Measurements from ENCODE around the gene TEX11. TPM values are rescaled to one million over a fixed set of nuclear protein-coding genes. Genes with fewer than 3 reads are reported as not detected.

Gene TEX11
- total RNA-seq, 8 experiments from 2014 or later: 0.10 to 0.14 TPM; not detected in 6

Other genes starting within 250 kb of the TEX11 start
- gene SLC7A3, start 22.4 kb upstream of the TEX11 start, total RNA-seq: 10 to 100 TPM in 4 of 8 experiments, 1 to 10 TPM in 2, not detected in 2; 1.7 to 28.9 (median 16.6) TPM
- gene SNX12, start 159.6 kb upstream of the TEX11 start, total RNA-seq: 10 to 100 TPM; 35.8 to 75.0 (median 45.6) TPM
- 10 to 100 TPM in 1 of 8 experiments, 1 to 10 TPM in 7; 2.8 to 11.9 (median 5.1) TPM for gene FOXO4, start 187.1 kb upstream of the TEX11 start, total RNA-seq
- gene CXorf65, start 198.0 kb upstream of the TEX11 start, total RNA-seq: not detected
- under 1 TPM in 6 of 8 experiments, not detected in 2; 0.11 to 0.77 (median 0.22) TPM for gene IL2RG, start 202.9 kb upstream of the TEX11 start, total RNA-seq
- gene MED12, start 209.9 kb upstream of the TEX11 start, total RNA-seq: 10 to 100 TPM; 14.5 to 40.8 (median 19.7) TPM
- 10 to 100 TPM in 5 of 8 experiments, under 1 TPM in 3; 0.20 to 16.0 (median 10.8) TPM for gene NLGN3, start 236.1 kb upstream of the TEX11 start, total RNA-seq

All from motor neuron (in vitro differentiated cells).